ENCODE results near the gene EPB41.

EPB41 gene

GRCh38 chr1:28877132-28877781 lies 37.1 kb upstream of the EPB41 start:
- peak; percentile 92 for DNase-seq (ENCODE audit: extremely low spot score)
- ChIA-PET CTCF (interaction anchor here (0.6 to 2.8 kb wide), 30 partner anchors 9 to 518 kb away, joined by 3 to 33 read pairs (median 4); partner anchors contain the start of genes RNU11, TAF12 and YTHDF2), POLR2A (interaction anchor here (0.6 to 2.4 kb wide), 10 partner anchors 9 to 296 kb away, joined by 3 to 21 read pairs (median 4); partner anchors contain the start of genes RNU11, TAF12 and YTHDF2)
- no peak for TF ChIP-seq LEF1 (IDR thresholded peaks at IDR 0.05; ENCODE audit: borderline replicate concordance)
- no peak for TF ChIP-seq ARNT (IDR thresholded peaks at IDR 0.05)
- TF ChIP-seq FOXM1 (IDR thresholded peaks at IDR 0.05; ENCODE audit: borderline replicate concordance), result no peak
- TF ChIP-seq CTBP1 (IDR thresholded peaks at IDR 0.05; ENCODE audit: borderline replicate concordance), result no peak; the same call in 1 of the 2 replicates
- no peak for TF ChIP-seq ELF4 (IDR thresholded peaks at IDR 0.05)
- TF ChIP-seq L3MBTL2 (conservative IDR thresholded peaks at IDR 0.05), result no peak
- TF ChIP-seq FOXA1 (IDR thresholded peaks at IDR 0.05), result no peak
- no peak for TF ChIP-seq ZNF384 (IDR thresholded peaks at IDR 0.05)
- TF ChIP-seq HDGF (IDR thresholded peaks at IDR 0.05; ENCODE audit: borderline replicate concordance), result no peak
- no peak for TF ChIP-seq NFRKB (IDR thresholded peaks at IDR 0.05)
- TF ChIP-seq TARDBP (IDR thresholded peaks at IDR 0.05), result no peak
- TF ChIP-seq SP1 (IDR thresholded peaks at IDR 0.05), result no peak

- DNase-seq (ENCODE audit: extremely low spot score), result no peak
- no peak for TF ChIP-seq FOXK2 (IDR thresholded peaks at IDR 0.05)
- no peak for TF ChIP-seq SUZ12 (IDR thresholded peaks at IDR 0.05)
- no peak for TF ChIP-seq FOXA1 (IDR thresholded peaks at IDR 0.05)
- TF ChIP-seq ARNT (IDR thresholded peaks at IDR 0.05), result no peak
- TF ChIP-seq HDGF (IDR thresholded peaks at IDR 0.05; ENCODE audit: borderline replicate concordance), result no peak
- TF ChIP-seq CTBP1 (IDR thresholded peaks at IDR 0.05; ENCODE audit: borderline replicate concordance), result no peak
- TF ChIP-seq SP1 (IDR thresholded peaks at IDR 0.05), result no peak
- no peak for TF ChIP-seq ELF4 (IDR thresholded peaks at IDR 0.05)
- no peak for TF ChIP-seq NFRKB (IDR thresholded peaks at IDR 0.05)
- no peak for TF ChIP-seq LEF1 (IDR thresholded peaks at IDR 0.05; ENCODE audit: borderline replicate concordance)
- TF ChIP-seq BHLHE40 (IDR thresholded peaks at IDR 0.05; ENCODE audit: borderline replicate concordance), result no peak
- TF ChIP-seq PKNOX1 (IDR thresholded peaks at IDR 0.05), result no peak
- no peak for TF ChIP-seq L3MBTL2 (conservative IDR thresholded peaks at IDR 0.05)
- TF ChIP-seq ZNF384 (IDR thresholded peaks at IDR 0.05), result no peak
- TF ChIP-seq TARDBP (IDR thresholded peaks at IDR 0.05), result no peak
- TF ChIP-seq FOXM1 (IDR thresholded peaks at IDR 0.05; ENCODE audit: borderline replicate concordance), result no peak
- CTCF ChIA-PET, result interaction anchor here (0.6 to 4.2 kb wide), 5 partner anchors 94 to 324 kb away, joined by 3 to 73 read pairs (median 7); no protein-coding TSS in a partner anchor
- POLR2A ChIA-PET, result interaction anchor here (1.0 kb wide), 1 partner anchor 230 kb away, joined by 4 read pairs; the partner anchor contains the start of gene RNU11
These were observed 35.6 kb upstream of the EPB41 start for GRCh38 chr1:28878796-28879195.

- TF ChIP-seq ZNF384 (IDR thresholded peaks at IDR 0.05), result no peak
- no peak for TF ChIP-seq SP1 (IDR thresholded peaks at IDR 0.05)
- TF ChIP-seq ARNT (IDR thresholded peaks at IDR 0.05), result no peak
- TF ChIP-seq HDGF (IDR thresholded peaks at IDR 0.05; ENCODE audit: borderline replicate concordance), result 0 out of 2 replicates have a peak, but pooled peaks have one; percentile 68
- no peak; the same call in 1 of the 2 replicates for TF ChIP-seq CTBP1 (IDR thresholded peaks at IDR 0.05; ENCODE audit: borderline replicate concordance)
- TF ChIP-seq FOXK2 (IDR thresholded peaks at IDR 0.05), result no peak
- ChIA-PET CTCF (interaction anchor here (0.6 to 4.2 kb wide), 17 partner anchors 36 to 338 kb away, joined by 3 to 73 read pairs (median 4); no protein-coding TSS in a partner anchor), POLR2A (interaction anchor here (0.6 to 1.5 kb wide), 6 partner anchors 9 to 529 kb away, joined by 3 to 5 read pairs (median 3); partner anchors contain the start of gene SRSF4)
- peak; percentile 94 for DNase-seq (ENCODE audit: extremely low spot score)
These were observed 32.2 kb upstream of the EPB41 start for GRCh38 chr1:28882009-28882628.

GRCh38 chr1:28883242-28883616 lies 31.1 kb upstream of the EPB41 start:
- ChIA-PET CTCF (interaction anchor here (1.5 to 2.1 kb wide), 3 partner anchors 34 to 314 kb away, joined by 3 to 36 read pairs (median 6); no protein-coding TSS in a partner anchor), POLR2A (interaction anchor here (1.1 to 1.2 kb wide), 2 partner anchors 31 to 297 kb away, joined by 3 to 4 read pairs; partner anchors contain the start of gene EPB41)
- no peak for DNase-seq (ENCODE audit: extremely low spot score)
- TF ChIP-seq LEF1 (IDR thresholded peaks at IDR 0.05; ENCODE audit: borderline replicate concordance) (no peak), NFRKB (IDR thresholded peaks at IDR 0.05) (no peak), L3MBTL2 (conservative IDR thresholded peaks at IDR 0.05) (no peak), ZNF384 (IDR thresholded peaks at IDR 0.05) (no peak), CTBP1 (IDR thresholded peaks at IDR 0.05; ENCODE audit: borderline replicate concordance) (no peak), FOXM1 (IDR thresholded peaks at IDR 0.05; ENCODE audit: borderline replicate concordance) (no peak), SUZ12 (IDR thresholded peaks at IDR 0.05) (no peak), BHLHE40 (IDR thresholded peaks at IDR 0.05; ENCODE audit: borderline replicate concordance) (no peak), ARNT (IDR thresholded peaks at IDR 0.05) (no peak)

- no peak for DNase-seq (ENCODE audit: extremely low spot score)
- CTCF ChIA-PET, result interaction anchor here (0.9 to 2.1 kb wide), 3 partner anchors 148 to 312 kb away, joined by 4 to 36 read pairs (median 6); partner anchors contain the start of gene YTHDF2
- POLR2A ChIA-PET, result interaction anchor here (0.6 to 1.0 kb wide), 2 partner anchors 296 to 1095 kb away, joined by 3 to 5 read pairs; partner anchors contain the start of gene SRSF4
- no peak for TF ChIP-seq ARNT (IDR thresholded peaks at IDR 0.05)
These were observed 28.9 kb upstream of the EPB41 start for GRCh38 chr1:28885472-28885877.

- ChIA-PET POLR2A (interaction anchor here (1.0 kb wide), 1 partner anchor 295 kb away, joined by 4 read pairs; the partner anchor contains the start of gene SRSF4), CTCF (interaction anchor here (0.8 kb wide), 1 partner anchor 9 kb away, joined by 3 read pairs; no protein-coding TSS in a partner anchor)
- TF ChIP-seq FOXK2 (IDR thresholded peaks at IDR 0.05) (no peak), L3MBTL2 (conservative IDR thresholded peaks at IDR 0.05) (no peak), PKNOX1 (IDR thresholded peaks at IDR 0.05) (no peak), CTBP1 (IDR thresholded peaks at IDR 0.05; ENCODE audit: borderline replicate concordance) (no peak), TARDBP (IDR thresholded peaks at IDR 0.05) (no peak), SP1 (IDR thresholded peaks at IDR 0.05) (no peak), FOXM1 (IDR thresholded peaks at IDR 0.05; ENCODE audit: borderline replicate concordance) (no peak)
- DNase-seq (ENCODE audit: extremely low spot score), result no peak
These were observed 28.2 kb upstream of the EPB41 start for GRCh38 chr1:28885977-28886730.
